NCI-H1436 treated with DMSO at 0.1 percent for 48 hours (cell line): Measurements from ENCODE around the gene ZNF618.

Experiments used
- DNase-seq: peaks from one replicate; lab custom pipeline; 2025; lab: John Stamatoyannopoulos, UW

ZNF618 gene

DNA sequence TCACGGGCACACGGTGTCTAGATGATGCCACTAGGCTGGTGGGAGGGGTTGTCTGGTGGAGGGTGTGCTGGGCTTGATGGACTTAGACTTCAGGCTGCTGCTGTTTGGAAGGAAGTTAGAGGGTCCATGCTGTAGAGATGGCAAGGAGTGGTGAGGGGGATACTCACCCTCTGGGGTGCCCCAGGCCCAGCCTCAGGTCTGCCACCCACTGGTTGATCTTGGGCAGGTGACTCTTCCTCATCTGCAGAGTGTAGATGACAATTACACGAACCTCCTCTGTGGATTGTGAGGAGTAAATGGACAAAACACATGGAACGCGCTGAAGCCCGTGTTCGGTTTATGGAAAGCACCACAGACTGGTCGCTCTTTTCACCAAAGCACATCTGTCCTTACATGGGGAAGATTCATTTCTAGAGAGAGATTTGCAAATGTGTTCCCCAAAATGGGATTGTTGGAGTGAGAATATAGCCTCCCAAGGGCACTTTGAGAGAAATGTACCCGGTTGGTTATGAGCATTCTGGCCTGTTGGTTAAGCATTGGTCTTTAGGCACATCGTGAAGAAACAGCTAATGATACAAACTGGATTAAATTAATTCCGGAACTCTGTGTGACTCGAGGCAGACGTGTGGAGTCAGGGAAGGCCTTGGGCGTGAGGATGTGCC is 58.2 kb downstream of the ZNF618 start:
- no peak for DNase-seq

DNA sequence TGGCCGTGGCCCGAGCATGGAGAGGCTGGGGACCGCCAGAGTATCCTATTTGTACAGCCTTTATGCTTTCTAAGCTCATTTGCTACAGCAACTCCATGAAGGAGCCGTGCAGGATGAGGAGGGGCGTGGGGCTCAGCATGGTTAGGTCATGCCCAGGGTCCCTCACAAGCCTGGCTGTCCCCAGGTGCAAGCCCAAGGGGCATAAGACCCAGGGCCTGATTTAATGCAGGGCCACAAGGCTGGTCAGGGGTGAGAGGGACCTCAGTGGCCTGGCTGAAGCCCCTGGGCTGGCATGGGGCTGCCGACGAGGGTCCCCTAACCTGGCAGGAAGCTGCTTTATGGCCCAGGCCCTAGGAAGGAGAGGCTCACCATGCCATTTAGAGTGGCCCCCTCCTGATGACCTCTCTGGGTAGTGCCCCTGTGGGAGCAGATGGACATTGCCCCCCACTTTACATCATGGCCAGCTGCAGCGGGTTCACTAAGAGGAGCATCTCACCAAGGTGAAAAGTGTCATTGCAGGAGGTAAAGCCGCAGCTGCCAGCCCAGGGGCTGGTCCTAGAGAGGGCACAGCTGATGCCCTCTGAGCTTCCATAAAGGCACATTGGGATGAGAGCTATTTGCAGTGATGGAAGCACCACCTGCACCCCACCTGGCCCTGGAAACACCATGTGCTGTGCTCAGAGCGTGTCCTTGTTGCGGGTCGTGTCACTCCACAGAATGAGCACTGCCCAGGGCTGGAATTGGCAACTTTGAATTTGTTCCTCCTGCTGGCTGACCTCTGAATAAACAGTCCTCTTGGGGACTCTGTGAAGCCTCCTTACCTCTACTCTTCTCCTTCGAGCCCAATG is 58.9 kb downstream of the ZNF618 start:
- no peak for DNase-seq

- no peak for DNase-seq
Observed at GRCh38 chr9:113935677-113936380, 59.7 kb downstream of the ZNF618 start.

GRCh38 chr9:113940077-113940476 is 64.0 kb downstream of the ZNF618 start:
- no peak for DNase-seq

DNA sequence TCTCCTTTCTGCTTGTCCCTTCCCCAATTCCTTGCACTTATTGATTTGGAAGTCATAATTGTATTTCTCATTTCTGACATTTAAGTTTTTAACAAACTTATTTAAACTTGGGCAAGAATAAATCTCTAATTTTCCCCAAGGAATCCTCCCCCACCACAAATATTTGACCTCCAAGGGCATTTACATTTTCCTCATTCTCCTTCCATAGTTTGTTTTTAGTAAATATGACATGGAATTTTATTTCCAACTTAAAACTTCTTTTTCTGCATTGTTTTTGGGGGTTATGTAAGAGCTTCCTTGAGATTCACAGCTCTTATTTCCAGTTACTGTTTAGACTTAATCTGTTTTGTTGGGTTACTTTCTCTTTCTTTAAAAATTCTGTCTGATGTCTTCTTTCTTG is 64.9 kb downstream of the ZNF618 start:
- DNase-seq = no peak

DNA sequence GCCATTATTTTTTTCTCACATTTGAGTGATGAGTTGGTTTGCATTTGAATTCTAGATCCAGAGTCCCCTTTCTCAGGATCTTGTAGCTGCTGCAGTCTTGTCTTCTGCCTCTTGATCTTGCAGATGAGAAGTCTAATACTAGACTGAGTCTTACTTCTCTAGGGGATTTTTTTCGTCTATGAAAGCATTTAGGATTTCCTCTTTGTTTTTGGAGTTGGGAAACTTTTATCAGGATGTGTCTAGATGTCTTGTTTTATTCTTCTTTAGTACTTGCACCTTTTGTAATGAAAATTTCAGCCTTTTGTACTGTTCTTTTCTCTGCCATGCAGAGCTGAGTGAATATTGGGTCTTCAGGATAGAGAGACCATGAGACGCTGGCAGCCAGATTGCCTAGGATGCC is 65.4 kb downstream of the ZNF618 start:
- DNase-seq = no peak

DNA sequence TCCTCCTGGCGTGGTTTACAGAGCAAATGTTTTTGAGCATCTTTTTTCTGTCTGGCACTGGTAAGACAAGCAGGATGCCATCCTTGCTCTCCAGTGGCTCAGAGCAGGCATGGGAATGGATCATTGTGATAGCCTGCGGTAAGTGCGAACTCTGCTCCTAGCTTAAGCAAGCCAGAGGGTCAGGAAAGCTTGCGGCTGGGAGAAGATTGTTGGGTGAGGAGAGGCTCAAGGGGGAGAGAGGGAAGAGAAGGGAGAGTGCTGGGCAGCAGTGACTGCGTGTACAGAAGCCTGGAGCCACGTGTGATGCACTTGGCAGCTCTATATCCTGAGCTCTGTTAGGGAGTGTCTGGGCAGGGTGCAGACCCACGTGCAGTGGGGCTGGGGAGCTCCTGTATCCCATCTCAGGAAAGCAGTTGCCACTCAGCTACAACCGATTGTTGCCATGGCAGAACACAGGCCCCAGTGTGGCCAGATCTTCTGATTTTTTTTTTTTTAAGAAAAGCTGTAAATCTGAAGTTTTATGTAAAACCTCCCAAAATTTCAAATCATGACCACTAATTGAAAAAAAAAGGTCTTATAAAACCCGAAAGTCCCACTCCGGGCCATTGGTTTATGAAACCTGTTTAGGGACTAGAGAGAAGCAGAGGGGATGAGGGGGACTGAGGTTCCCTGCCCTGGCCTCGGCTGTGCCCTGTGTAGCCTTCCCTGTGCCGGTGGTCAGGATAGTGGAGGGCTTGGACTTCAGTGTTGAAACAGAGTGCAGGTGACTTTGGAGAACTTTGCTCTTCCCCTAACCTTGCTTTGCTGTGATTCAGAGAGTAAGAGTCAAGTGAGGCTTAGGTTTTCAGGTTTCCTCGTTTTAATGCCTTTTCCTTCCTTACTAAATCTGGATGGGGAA is 67.3 kb downstream of the ZNF618 start:
- no peak for DNase-seq

GRCh38 chr9:113945784-113946183 is 69.7 kb downstream of the ZNF618 start:
- DNase-seq = no peak

DNA sequence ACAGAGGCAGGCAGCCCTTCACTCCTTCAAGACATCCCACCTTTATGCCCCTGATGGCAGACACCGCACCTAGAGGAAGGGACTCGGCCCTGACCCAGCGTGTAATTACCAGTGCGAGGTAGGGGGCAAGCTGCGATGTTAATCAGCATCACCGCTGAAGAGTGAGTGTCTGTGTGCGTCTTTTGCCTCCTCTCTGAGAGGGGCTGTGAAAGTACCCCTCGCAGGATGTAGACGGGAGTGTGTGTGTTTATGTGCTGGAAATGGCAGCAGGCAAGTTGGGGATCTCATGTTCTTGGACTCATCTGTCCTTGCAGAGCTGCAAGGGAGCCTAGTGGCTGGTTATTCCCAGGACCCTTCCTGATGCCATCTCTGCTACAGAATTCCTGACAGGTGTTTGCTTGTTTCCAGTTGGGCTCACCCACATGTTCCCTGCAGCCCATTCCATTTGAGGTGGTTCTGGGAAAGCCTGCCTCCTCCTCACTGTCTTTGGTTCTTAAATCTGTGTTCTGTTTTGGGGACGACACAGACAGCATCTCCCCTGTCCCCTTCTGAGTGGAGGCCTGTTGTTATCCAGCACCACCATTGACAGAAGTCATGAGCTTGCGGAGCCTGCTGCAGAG is 70.5 kb downstream of the ZNF618 start:
- no peak for DNase-seq

GRCh38 chr9:113947941-113948340 is 71.8 kb downstream of the ZNF618 start:
- no peak for DNase-seq

- DNase-seq = no peak
Observed at GRCh38 chr9:113948891-113949570, 72.9 kb downstream of the ZNF618 start.

DNA sequence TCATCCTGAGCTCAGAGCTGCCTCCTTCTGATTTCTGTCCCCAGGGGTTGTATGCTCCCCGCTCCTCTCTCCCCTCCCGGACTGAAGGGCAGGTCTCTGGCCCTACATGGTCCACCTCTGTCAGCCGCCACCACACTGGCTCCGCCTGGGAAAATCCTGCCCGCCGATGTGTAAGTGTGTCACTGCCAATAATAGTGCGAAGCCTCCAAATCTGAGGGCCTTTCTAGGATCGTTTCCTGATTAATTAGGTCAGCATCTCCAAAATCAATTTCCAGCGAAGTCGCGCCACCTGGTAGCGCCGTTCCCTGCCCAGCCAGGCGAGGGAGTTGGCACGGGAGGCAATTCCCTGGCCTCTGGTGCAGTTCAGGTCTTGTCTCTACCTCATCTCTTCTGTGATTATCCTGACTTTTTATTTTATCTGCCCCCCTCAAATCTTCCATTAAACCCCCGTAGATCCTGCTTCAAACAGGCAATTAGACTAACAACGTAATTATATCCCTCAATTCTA is 73.5 kb downstream of the ZNF618 start:
- no peak for DNase-seq

DNA sequence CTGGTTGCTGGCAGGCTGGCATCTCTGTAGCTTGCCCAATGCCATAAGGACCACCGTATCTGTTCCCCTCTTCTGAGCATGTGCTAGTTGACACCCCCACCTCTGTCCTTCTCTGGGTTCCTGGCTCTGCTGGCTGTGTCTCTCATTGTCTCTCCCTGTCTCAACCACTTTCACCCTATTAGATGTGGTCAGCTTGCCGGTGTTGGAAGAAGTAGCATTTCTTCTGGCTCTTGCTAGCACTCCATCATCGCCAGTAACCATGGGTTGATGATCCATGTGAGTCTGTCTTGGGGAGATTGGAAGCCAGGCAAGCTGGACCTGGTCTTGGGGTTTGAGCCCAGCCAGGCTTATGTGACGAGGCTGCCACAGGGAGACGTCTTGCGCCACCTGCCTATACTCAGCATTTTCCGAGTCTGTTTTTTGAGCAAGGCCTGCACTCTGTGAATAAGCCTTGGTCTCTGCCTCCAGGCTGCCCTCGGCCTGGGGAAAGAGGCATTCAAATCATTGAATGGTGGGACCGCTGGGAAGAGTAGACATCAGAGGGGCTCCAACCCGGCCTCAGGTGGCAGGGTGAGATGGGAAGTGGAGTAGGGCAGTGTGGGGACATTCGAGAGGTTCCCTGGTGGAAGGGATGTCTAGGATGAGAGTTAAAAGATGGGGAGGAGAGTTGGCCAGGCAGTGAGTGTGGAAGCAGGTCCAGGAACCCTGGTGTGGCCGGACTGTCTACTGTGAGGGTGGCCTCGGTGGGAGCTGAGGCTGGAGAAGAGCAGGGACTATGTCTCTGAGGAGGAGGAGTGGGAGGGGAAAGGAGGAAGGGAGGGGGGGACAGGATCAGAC is 74.3 kb downstream of the ZNF618 start:
- DNase-seq = no peak

DNA sequence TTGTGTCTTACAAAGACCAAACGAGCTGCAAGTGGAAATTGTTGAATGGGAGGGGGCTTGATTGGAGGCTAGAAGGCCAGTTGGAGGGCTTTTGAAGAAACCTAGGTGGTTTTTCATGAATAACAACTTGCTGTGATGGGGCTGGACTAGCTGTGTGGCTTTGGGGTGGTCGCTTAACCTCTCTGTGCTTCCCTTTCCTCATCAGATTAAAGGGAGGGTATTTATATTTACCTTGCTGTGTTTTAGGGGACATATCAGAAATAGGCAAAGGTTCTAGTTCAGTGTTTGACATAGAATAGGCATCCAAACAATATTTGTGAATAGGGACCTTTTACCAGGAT is 74.9 kb downstream of the ZNF618 start:
- DNase-seq = no peak

DNA sequence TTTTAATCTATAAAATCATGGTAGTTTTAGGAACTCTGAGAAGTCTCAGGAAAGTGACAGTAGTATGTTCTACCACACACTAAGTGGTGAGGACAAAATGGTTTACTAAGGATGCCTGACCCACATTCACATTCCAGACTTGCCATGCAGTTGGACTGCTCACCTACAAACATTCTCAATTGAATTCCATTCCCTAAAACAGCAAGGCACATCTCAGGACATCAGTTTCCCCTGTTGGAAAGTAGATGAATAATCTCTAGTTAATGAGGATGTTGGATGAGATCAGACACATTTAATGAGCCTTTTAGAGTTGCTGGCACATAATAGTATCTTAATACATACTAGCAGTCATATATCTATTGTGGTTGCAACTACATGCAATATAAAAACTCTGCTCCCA is 76.6 kb downstream of the ZNF618 start:
- DNase-seq = no peak

- no peak for DNase-seq
Observed at GRCh38 chr9:113953531-113953930, 77.4 kb downstream of the ZNF618 start.

GRCh38 chr9:113954591-113954990 is 78.5 kb downstream of the ZNF618 start:
- DNase-seq = no peak

GRCh38 chr9:113955076-113955752 is 79.1 kb downstream of the ZNF618 start:
- DNase-seq = no peak

GRCh38 chr9:113956901-113957300 is 80.8 kb downstream of the ZNF618 start:
- no peak for DNase-seq
